Breast epithelium (tissue), 4 donors: ENCODE measurements around the gene ABCF1. TPM values are rescaled to one million over a fixed set of nuclear protein-coding genes. Genes with fewer than 3 reads are reported as not detected.
A peak's percentile ranks its signal among the peaks of the same experiment; 100 is the strongest.

Experiments used
- DNase-seq, 2 donors: peaks; one replicate each; pipeline ENCODE4 v3.0.0-alpha.2; 2019; ENCODE audit warnings: low spot score in 2 of 2
- H3K27ac ChIP-seq, 2 donors: fragments of 200-600 bp; sonication (generic) in 1 of 2; one replicate each; pipeline ENCODE4 v1.5.1; 2016 to 2019; ENCODE audit warnings: mild to moderate bottlenecking in 1 of 2
- H3K27me3 ChIP-seq, 2 donors: fragments of 200-600 bp; sonication (generic) in 1 of 2; one replicate each; pipeline versions ENCODE4 v1.5.1 to v1.6.0; 2017 to 2019; ENCODE audit warnings: control low read depth in 1 of 2, mild to moderate bottlenecking in 1 of 2
- H3K36me3 ChIP-seq: fragments of 200-600 bp; one replicate; pipeline ENCODE4 v1.5.1; 2019
- H3K4me1 ChIP-seq, 2 donors: fragments of 200-600 bp; sonication (generic); one replicate each; pipeline ENCODE4 v1.5.1; 2016 to 2019; ENCODE audit warnings: control low read depth in 1 of 2
- H3K4me3 ChIP-seq, 3 donors: fragments of 200-600 bp; sonication (generic); 1 replicate in 2 of 3; 2 replicates in 1 of 3; pipeline ENCODE4 v1.5.1; 2016 to 2019; ENCODE audit warnings: mild to moderate bottlenecking in 3 of 3, moderate library complexity in 2 of 3
- H3K9me3 ChIP-seq, 2 donors: fragments of 200-600 bp; sonication (generic) in 1 of 2; one replicate each; pipeline ENCODE4 v1.5.1; 2016 to 2019; ENCODE audit warnings: control low read depth in 1 of 2
- CTCF ChIP-seq, 3 donors: fragments of 450-650 bp; IDR thresholded peaks; one replicate each; pipeline ENCODE4 v1.5.1; 2016 to 2017; ENCODE audit warnings: antibody characterized with exemption in 3 of 3, mild to moderate bottlenecking in 3 of 3, moderate library complexity in 3 of 3
- POLR2A ChIP-seq: fragments of 450-650 bp; IDR thresholded peaks from one replicate; pipeline ENCODE4 v1.6.1; 2016; ENCODE audit warnings: antibody characterized with exemption, mild to moderate bottlenecking, moderate library complexity
- POLR2AphosphoS5 ChIP-seq, 3 donors: sonication (generic); formaldehyde crosslinking; IDR thresholded peaks; one replicate each; pipeline ENCODE4 v1.6.1; 2017; ENCODE audit warnings: antibody characterized with exemption in 3 of 3
- intact Hi-C: fragments of 100-400 bp; cut with DNase I; formaldehyde crosslinking; loops from one replicate; pipeline ENCODE4 v1.15.1; 2023; ENCODE audit warnings: low total_unique reads
- total RNA-seq, 3 donors: library from RNA; depleted of rRNA; stranded (reverse); fragments of >200 nt; gene quantifications; one replicate each; pipeline ENCODE4 v1.1.0, GENCODE V29; 2016

ABCF1 gene
- total RNA-seq, 3 donors from 2014 or later, result 41.0 to 55.2 (median 51.5) TPM

GRCh38 chr6:30557683-30557981, 13.6 kb upstream of the ABCF1 start:
- H3K27ac ChIP-seq, result peak overlapping the region; percentile 97 to 100
- peaks cover 4 to 15% of the 10 kb centered on the region in 2 donors for H3K4me1 ChIP-seq
- H3K9me3 ChIP-seq, result no peaks in the 10 kb centered on the region
- H3K36me3 ChIP-seq, result no peaks in the 10 kb centered on the region
- intact Hi-C loops, result loop anchor here (5.0 kb wide), 1 partner anchor 165 kb away; the partner anchor contains the start of gene TUBB
- TF ChIP-seq CTCF (IDR thresholded peaks at IDR 0.05) (no peak), POLR2A (no peak), POLR2AphosphoS5 (IDR thresholded peaks at IDR 0.05) (no peak)
- DNase-seq, result no peak
- peak overlapping the region; percentile 72 to 98 (median 91) for H3K4me3 ChIP-seq
- no peaks in the 10 kb centered on the region for H3K27me3 ChIP-seq

- TF ChIP-seq POLR2A, result no peak
- no peak for TF ChIP-seq POLR2AphosphoS5 (IDR thresholded peaks at IDR 0.05)
- no peak for TF ChIP-seq CTCF (IDR thresholded peaks at IDR 0.05)
- intact Hi-C loops, result no loop called here
- no peaks in the 10 kb centered on the region for H3K36me3 ChIP-seq
- H3K4me1 ChIP-seq, result peaks cover 4 to 8% of the 10 kb centered on the region in 2 donors
- H3K9me3 ChIP-seq, result no peaks in the 10 kb centered on the region
- DNase-seq, result no peak
- no peaks in the 10 kb centered on the region for H3K27me3 ChIP-seq
- H3K4me3 ChIP-seq, result no peak overlapping the region
- H3K27ac ChIP-seq, result no peak overlapping the region
Measured at GRCh38 chr6:30560930-30561329, 10.3 kb upstream of the ABCF1 start.

GRCh38 chr6:30562470-30563425, 8.5 kb upstream of the ABCF1 start:
- H3K4me1 ChIP-seq, result peaks cover 4 to 6% of the 10 kb centered on the region in 2 donors
- no peaks in the 10 kb centered on the region for H3K27me3 ChIP-seq
- H3K36me3 ChIP-seq, result no peaks in the 10 kb centered on the region
- no peaks in the 10 kb centered on the region for H3K9me3 ChIP-seq
- no peak overlapping the region for H3K4me3 ChIP-seq
- TF ChIP-seq POLR2A (no peak), CTCF (IDR thresholded peaks at IDR 0.05) (no peak), POLR2AphosphoS5 (IDR thresholded peaks at IDR 0.05) (no peak)
- intact Hi-C loops, result no loop called here
- no peak for DNase-seq
- H3K27ac ChIP-seq, result no peak overlapping the region

GRCh38 chr6:30564114-30564513, 7.1 kb upstream of the ABCF1 start:
- Histone ChIP-seq H3K27ac (no peak overlapping the region), H3K4me1 (no peaks in the 10 kb centered on the region)
- no peak for TF ChIP-seq POLR2AphosphoS5 (IDR thresholded peaks at IDR 0.05)
- TF ChIP-seq POLR2A, result no peak
- TF ChIP-seq CTCF (IDR thresholded peaks at IDR 0.05), result no peak

GRCh38 chr6:30565772-30566171, 5.5 kb upstream of the ABCF1 start:
- Histone ChIP-seq H3K9me3 (no peaks in the 10 kb centered on the region), H3K4me1 (no peaks in the 10 kb centered on the region), H3K4me3 (no peak overlapping the region), H3K36me3 (no peaks in the 10 kb centered on the region), H3K27me3 (no peaks in the 10 kb centered on the region), H3K27ac (no peak overlapping the region)
- intact Hi-C loops, result no loop called here
- TF ChIP-seq POLR2AphosphoS5 (IDR thresholded peaks at IDR 0.05), result no peak
- TF ChIP-seq POLR2A, result no peak
- TF ChIP-seq CTCF (IDR thresholded peaks at IDR 0.05), result no peak
- no peak for DNase-seq

More at GRCh38 chr6:30564114-30564513, 7.1 kb upstream of the ABCF1 start:
- intact Hi-C loops, result no loop called here
- H3K4me3 ChIP-seq, result no peak overlapping the region
- no peaks in the 10 kb centered on the region for H3K36me3 ChIP-seq
- H3K9me3 ChIP-seq, result no peaks in the 10 kb centered on the region
- no peaks in the 10 kb centered on the region for H3K27me3 ChIP-seq
- DNase-seq, result no peak
